Measurements from ENCODE around the gene SPATS2. TPM values are rescaled to one million over a fixed set of nuclear protein-coding genes. Genes with fewer than 3 reads are reported as not detected.
A peak's percentile ranks its signal among the peaks of the same experiment; 100 is the strongest.

The SPATS2 gene
- total and polyA plus RNA-seq, 2 donors (not counting 3 experiments of a cell fraction or from before 2014, with no cell fraction given): 55.8 to 66.5 TPM

GRCh38 chr12:49347311-49348193 is 19.7 kb upstream of the SPATS2 start:
- BruUV-seq (replicated peaks): no TSS peak
- DNase-seq (ENCODE audit: low read depth, low spot score): peak; percentile 69

More at GRCh38 chr12:49347311-49348193, 19.7 kb upstream of the SPATS2 start:
- CTCF ChIA-PET: interaction anchor here (0.5 to 8.0 kb wide), 75 partner anchors 8 to 666 kb away, joined by 3 to 280 read pairs (median 5); partner anchors contain the start of genes C1QL4, KCNH3, PRPH and SPATS2
- peak overlapping the region in 2 of 3 experiments; percentile 1 to 23 for H3K4me3 ChIP-seq (replicated peaks in 1 of 3; ENCODE audit: insufficient read depth in 1 of 3, low read depth in 1 of 3, low read length in 3 of 3)
- H3K4me2 ChIP-seq (ENCODE audit: insufficient read depth, low read length): peak overlapping the region; percentile 61
- H3K27me3 ChIP-seq (ENCODE audit: control insufficient read depth in 2 of 2, insufficient read depth in 2 of 2, low read length in 2 of 2): peaks cover 27 to 38% of the 10 kb centered on the region in 2 experiments
- no peak overlapping the region for H3K27ac ChIP-seq (ENCODE audit: insufficient read depth, low read depth, low read length)
- TF ChIP-seq, protein P1, sequence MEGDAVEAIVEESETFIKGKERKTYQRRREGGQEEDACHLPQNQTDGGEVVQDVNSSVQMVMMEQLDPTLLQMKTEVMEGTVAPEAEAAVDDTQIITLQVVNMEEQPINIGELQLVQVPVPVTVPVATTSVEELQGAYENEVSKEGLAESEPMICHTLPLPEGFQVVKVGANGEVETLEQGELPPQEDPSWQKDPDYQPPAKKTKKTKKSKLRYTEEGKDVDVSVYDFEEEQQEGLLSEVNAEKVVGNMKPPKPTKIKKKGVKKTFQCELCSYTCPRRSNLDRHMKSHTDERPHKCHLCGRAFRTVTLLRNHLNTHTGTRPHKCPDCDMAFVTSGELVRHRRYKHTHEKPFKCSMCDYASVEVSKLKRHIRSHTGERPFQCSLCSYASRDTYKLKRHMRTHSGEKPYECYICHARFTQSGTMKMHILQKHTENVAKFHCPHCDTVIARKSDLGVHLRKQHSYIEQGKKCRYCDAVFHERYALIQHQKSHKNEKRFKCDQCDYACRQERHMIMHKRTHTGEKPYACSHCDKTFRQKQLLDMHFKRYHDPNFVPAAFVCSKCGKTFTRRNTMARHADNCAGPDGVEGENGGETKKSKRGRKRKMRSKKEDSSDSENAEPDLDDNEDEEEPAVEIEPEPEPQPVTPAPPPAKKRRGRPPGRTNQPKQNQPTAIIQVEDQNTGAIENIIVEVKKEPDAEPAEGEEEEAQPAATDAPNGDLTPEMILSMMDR (IDR thresholded peaks at IDR 0.05; ENCODE audit: extremely low read depth in 1 of 2, insufficient read depth in 1 of 2, low read depth in 1 of 2, low read length in 2 of 2): peak; percentile 95 to 98
- TF ChIP-seq GATA2 (IDR thresholded peaks at IDR 0.05; ENCODE audit: insufficient read depth, insufficient read length, low read depth, low read length): no peak
- no peak for TF ChIP-seq POLR2A (IDR thresholded peaks at IDR 0.05; ENCODE audit: low read depth, low read length)
- dilution Hi-C loops (cut with MboI; ENCODE audit: extremely low pct_ligation_motif_present, low sequenced_read_pairs): no loop called here
- peaks cover 37% of the 10 kb centered on the region for H3K4me1 ChIP-seq (ENCODE audit: control insufficient read depth, extremely low read depth, insufficient read depth, low read length)
- H3K9me1 ChIP-seq (replicated peaks; ENCODE audit: control insufficient read depth, extremely low read depth, insufficient read depth, low read length): no peaks in the 10 kb centered on the region
- no peaks in the 10 kb centered on the region for H3K36me3 ChIP-seq (ENCODE audit: control insufficient read depth in 2 of 2, extremely low read depth in 1 of 2, insufficient read depth in 2 of 2, low read length in 2 of 2)
- intact Hi-C loops (cut with micrococcal nuclease): loop anchor here (1.0 to 10.0 kb wide), 2 partner anchors 16 to 397 kb away; partner anchors contain the start of gene TMBIM6
- peak overlapping the region; percentile 78 for H2AFZ ChIP-seq (ENCODE audit: low read depth, low read length)
- H4K20me1 ChIP-seq (replicated peaks; ENCODE audit: control insufficient read depth, extremely low read depth, insufficient read depth, low read length): no peaks in the 10 kb centered on the region
- peak; percentile 79 for FAIRE-seq
- no peaks in the 10 kb centered on the region for H3K9me3 ChIP-seq (replicated peaks; ENCODE audit: control insufficient read depth, insufficient read depth, low read length)
- POLR2A ChIA-PET: interaction anchor here (0.6 to 1.3 kb wide), 3 partner anchors 9 to 54 kb away, joined by 3 to 5 read pairs (median 3); partner anchors contain the start of gene SPATS2
- H3K9ac ChIP-seq (replicated peaks; ENCODE audit: extremely low read depth, insufficient read depth, low read length): no peak overlapping the region
- no peaks in the 10 kb centered on the region for H3K79me2 ChIP-seq (ENCODE audit: control insufficient read depth, insufficient read depth, low read length)

Data from endothelial cell of umbilical vein (primary cell).